CD4-positive, alpha-beta T cell treated with Interferon gamma for 1 hour (primary cell): ENCODE data around the gene B3GALT2.
"Not testable (repeated sequence)": the region's sequence is repeated elsewhere in the genome, so short reads cannot be mapped to it uniquely, and the experiment has no call there.

Experiments used
- DNase-seq: peaks from one replicate; pipeline ENCODE4 v3.0.0-alpha.2; 2020

The B3GALT2 gene, protein sequence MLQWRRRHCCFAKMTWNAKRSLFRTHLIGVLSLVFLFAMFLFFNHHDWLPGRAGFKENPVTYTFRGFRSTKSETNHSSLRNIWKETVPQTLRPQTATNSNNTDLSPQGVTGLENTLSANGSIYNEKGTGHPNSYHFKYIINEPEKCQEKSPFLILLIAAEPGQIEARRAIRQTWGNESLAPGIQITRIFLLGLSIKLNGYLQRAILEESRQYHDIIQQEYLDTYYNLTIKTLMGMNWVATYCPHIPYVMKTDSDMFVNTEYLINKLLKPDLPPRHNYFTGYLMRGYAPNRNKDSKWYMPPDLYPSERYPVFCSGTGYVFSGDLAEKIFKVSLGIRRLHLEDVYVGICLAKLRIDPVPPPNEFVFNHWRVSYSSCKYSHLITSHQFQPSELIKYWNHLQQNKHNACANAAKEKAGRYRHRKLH

GRCh38 chr1:193185901-193186731 is at the start of gene B3GALT2:
Gene B3GALT2 (minus strand): TSS chr1:193186613. CDS start chr1:193181562, 5,051 bp downstream.
- peak; percentile 1 for DNase-seq

GRCh38 chr1:193234530-193234929 is 48.1 kb upstream of the B3GALT2 start:
- no peak for DNase-seq

GRCh38 chr1:193231146-193231545 is 44.7 kb upstream of the B3GALT2 start:
- DNase-seq, result not testable (repeated sequence)

GRCh38 chr1:193229136-193229535 is 42.7 kb upstream of the B3GALT2 start:
- no peak for DNase-seq

- no peak for DNase-seq
Observed at GRCh38 chr1:193222056-193222615, 35.7 kb upstream of the B3GALT2 start.

DNA sequence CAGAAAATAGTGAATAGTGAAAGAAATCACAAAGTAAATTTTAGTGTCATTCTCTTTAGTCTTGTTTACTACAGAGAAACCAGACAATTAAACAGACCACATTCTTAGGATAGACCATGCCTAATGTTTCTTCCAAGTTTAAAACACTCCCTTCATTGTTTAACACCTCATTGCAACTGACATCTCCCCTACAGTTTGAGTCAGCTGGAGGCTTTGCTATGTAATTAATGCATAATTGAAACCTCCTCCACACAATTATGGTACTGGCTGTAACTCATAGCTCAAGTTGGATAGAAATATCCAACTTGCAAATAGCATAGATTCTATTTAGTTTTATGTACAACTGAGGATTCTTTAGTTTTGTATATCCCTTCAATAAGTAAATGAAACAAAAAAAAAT is 35.2 kb upstream of the B3GALT2 start:
- DNase-seq, result no peak

- no peak for DNase-seq
Observed at GRCh38 chr1:193219391-193219790, 33.0 kb upstream of the B3GALT2 start.

DNA sequence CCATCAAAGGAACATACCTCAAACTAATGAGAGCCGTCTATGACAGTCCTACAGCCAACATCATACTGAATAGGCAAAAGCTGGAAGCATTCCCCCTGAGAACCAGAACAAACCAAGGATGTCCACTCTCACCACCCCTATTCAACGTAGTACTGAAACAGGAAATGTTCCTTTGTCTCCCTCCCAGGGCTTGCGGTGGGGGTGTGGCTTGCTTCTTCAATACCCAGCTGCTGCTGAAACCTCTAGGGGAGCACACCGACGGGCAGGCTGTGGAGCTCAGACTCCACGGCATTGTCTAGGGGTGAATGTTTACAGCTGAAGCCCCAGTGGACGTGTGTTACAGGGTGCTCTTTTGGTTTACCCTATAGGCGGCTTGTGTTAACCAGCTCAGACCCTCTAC is 30.5 kb upstream of the B3GALT2 start:
- DNase-seq, result no peak

DNA sequence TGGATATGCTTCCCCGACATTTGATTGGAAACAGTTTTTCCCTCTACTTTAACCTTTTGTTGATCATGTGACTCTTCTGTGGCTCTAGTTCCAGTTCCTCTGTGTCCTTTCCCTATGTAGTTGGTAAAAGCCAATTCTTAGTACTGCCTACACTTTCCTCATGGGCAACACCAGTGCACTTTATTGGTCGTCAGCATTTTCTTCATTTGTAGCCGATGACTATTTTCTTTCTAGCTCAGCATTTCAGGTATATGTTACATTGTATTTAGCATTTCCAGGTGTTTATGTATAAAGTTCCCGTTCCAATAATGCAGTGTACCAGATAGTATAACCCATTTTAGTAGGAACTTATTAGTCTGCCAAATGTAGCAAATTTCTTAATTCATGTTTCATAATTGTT is 27.6 kb upstream of the B3GALT2 start:
- no peak for DNase-seq

- no peak for DNase-seq
Observed at GRCh38 chr1:193212637-193213036, 26.2 kb upstream of the B3GALT2 start.

DNA sequence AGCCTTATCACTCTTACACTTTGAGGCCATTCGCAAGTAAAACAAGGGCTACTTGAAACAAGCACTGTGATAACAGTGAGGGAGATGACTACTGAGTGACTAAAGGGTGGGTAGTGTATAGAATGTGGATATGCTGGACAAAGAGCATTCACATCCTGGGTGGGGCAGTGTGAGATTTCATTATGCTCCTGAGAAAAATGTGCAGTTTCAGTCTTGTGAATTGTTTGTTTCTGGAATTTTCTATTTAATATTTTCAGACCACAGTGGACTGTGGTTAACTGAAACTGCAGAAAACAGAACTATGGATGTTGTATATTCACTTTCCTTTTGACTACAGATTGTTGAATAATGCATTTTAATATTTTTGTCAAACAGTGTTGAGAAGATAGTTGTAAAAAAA is 25.1 kb upstream of the B3GALT2 start:
- no peak for DNase-seq

DNA sequence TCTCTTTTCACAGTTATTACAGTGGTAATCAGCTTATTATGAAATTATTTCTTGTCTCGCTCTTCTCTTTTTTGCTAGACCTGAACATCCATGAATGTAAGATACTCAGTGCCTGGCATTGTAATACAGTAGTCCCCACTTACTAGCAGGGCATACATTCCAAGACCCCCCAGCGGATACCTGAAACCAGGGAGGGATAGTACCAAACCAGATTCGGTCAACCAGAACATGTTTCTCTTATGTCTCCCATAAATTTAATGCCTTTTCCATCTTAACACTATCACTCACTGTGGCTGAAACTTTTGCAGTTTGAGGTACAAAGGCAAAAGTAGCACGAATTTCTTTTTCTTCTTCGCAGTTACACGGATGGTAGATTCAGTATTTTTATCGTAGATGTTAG is 24.6 kb upstream of the B3GALT2 start:
- no peak for DNase-seq

- no peak for DNase-seq
Observed at GRCh38 chr1:193201021-193201420, 14.6 kb upstream of the B3GALT2 start.

GRCh38 chr1:193199940-193200339 is 13.5 kb upstream of the B3GALT2 start:
- DNase-seq, result no peak

- no peak for DNase-seq
Observed at GRCh38 chr1:193192586-193192985, 6.2 kb upstream of the B3GALT2 start.

DNA sequence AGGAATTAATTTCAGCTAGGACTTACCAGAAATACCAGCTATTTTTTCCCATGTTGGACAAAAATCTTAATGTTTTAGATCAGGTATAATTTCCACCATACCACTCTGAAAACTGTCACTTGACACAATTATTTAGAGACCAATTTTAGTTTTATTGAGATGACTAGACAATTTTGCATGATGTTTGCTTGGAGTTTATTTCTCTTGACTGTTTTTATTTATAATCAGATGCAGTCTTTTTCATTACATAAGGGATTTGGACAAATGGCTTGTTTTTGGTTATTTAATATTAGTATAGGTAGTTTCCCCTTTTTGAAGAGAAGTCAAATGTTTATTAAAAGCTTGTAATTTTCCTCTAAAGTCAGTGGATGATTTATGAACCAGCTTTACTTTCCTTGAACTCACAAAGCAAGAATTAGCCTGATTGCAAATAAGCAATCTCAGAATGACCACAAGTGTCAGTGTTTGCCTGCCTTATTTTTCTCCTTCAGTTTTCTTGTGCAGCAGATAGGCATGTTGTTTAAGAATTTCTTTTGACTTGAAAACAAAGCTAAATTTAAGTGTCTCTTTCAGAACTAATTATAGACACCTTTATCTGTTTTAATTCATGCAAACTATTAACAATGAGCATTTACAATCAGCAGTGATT is 3.8 kb upstream of the B3GALT2 start:
- no peak for DNase-seq

DNA sequence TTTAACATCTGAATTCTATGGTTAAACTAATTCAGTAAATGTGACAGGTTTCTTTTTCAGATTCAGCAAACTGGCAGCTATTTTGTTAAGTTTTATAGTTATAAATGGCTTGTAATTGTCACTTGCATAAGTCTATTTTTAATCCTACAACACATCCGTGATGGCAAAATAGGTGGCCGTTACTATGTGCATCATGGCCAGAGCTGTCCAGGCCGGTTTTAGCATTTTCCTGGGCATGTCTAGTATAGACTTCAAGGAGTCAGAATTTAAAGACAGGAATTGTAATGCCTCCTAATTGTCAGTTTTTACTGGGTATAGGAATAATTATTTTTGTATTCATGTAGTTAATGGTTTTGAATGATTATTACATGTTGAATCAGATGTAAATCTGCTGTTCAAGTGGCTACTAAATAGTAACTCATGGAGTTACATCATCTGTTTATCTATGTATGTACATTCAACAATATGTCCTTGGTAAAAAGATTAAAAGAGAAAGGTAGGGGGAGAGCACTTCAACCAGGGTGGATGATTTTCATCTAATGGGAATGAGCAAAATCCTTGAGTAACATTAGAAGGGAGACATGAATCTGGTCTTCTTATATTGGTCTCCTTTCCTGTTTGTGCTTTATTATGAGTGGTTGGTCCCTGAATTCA is 3.2 kb upstream of the B3GALT2 start:
- no peak for DNase-seq

DNA sequence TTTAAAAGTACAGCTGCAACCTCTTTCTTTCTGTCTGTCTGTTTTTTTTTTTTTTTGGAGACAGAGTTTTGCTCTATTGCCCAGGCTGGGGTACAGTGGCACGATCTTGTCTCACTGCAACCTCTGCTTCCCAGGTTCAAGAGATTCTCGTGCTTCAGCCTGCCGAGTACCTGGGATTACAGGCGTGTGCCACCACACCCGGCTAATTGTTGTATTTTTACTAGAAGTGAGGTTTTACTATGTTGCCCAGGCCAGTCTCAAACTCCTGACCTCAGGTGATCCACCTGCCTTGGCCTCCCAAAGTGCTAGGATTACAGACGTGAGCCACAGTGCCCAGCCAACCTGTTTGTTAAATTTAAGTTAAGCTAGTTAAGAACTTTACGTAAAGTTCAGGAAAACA is 2.5 kb upstream of the B3GALT2 start:
- not testable (repeated sequence) for DNase-seq

GRCh38 chr1:193187114-193187513 is 701 bp upstream of the B3GALT2 start:
- no peak for DNase-seq

DNA sequence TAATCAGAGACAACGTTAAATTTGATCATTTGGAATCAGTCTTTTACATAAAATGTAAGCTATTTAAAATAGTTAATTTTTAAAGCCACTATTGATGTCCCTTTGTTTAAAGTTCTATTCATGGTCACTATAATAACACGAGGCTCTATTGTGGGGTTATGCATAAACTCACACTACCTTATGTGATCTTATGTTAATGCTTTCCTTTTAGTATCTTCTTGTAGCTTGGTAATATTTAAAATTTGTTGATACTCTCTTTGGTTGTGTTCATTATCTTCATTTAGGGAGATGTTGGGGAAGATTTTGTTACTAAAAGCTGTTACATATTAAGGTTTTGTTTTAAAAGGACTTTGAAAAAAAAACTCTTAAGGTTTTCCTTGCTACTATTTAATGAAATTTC is 1.2 kb downstream of the B3GALT2 start:
- no peak for DNase-seq

DNA sequence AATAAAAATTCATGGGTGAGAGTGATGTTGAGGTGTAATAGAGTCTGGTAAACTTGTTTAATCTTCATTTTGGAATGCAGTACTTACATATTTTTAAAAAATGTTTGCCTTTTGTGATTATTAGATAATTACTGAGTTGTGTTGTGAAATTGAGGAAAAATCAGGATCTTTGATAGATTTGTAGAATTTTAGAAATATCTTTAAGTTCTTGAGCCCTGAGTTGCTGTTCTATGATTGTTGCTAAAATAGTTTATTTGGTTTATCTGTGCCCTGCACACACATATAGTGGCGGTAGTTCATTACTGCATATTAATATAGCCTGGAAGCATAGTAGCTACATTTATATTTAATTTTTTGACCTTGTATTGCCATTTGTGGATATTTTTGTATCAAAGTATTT is 1.6 kb downstream of the B3GALT2 start:
- no peak for DNase-seq

DNA sequence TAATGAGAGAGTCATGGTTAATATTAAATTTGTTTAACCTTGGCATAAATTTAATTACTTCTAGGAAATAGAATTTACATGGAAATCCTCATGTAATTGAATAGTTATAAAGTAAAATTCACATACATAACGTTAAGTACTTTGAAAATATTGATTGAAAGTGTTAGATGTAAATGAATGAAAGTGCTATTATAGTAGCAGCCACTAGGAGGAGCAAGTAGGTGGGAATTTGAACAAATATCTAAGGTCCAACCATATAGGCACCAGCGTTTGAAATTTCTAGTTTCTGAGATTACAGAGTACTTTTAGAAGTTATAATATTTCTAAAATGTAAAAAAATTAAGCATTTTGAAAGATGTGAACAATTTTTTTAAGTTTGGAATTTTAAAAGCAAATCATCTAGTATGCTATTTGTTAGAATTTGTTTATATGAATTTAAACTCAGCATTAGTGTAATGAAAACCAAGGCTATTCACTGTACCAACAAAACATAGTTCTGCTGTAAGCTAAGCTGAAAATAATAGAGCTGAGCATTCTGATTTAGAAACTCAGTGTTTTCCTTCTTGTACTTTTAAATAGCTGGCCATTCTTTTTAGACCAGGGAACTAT is 3.3 kb downstream of the B3GALT2 start:
- DNase-seq, result no peak
